Frontal cortex (tissue), 4 donors: ENCODE measurements around the gene ITGB1. TPM values are rescaled to one million over a fixed set of nuclear protein-coding genes. Genes with fewer than 3 reads are reported as not detected.
"Not testable (repeated sequence)": the region's sequence is repeated elsewhere in the genome, so short reads cannot be mapped to it uniquely, and the experiment has no call there.

Experiments used
- DNase-seq, 2 donors: peaks; one replicate each; pipeline ENCODE4 v3.0.0; 2012; ENCODE audit warnings: low spot score in 2 of 2
- FAIRE-seq: peaks from 2 replicates; lab custom pipeline; 2012; peaks lifted over from hg19 to GRCh38; lab: Jason Lieb, UNC
- total RNA-seq: library from RNA; depleted of rRNA; stranded (reverse); fragments of >200 nt; gene quantifications from one replicate; pipeline ENCODE4 v1.2.3, GENCODE V29; 2014
- donor health status: control.
- donor health status: control.
- donor health status: control.

The ITGB1 gene
- total RNA-seq, 1 donor from 2014 or later: 110 TPM

DNA sequence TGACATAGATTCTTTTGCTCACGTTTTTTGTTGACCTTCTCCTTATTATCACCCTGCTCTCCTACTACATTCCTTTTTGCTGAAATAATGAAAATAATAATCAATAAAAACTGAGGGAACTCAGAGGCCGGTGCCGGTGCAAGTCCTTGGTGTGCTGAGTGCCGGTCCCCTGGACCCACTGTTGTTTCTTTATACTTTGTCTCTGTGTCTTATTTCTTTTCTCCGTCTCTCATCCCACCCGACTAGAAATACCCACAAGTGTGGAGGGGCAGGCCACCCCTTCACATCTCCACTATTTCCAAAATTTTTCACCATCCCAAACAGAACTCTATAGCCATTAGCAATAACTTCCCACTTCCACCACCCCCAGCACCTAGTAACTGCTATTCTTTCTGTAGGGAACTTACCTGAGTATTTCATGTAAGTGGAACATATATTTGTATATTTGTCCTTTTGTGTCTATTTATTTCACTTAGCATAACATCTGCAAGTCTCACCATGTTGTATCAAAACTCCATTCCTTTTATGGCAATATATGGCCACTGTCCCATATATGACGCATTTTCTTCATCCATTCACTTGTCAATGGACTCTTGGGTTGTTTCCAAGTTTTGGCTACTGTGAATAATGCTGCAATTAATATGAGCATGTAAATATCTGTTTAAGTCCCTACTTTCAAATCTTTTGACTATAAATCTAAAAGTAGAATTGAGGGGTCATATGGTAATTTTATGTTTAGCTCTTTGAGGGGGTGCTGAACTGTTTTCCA, 62.6 kb downstream of the ITGB1 start:
- not testable (repeated sequence) for DNase-seq, FAIRE-seq

DNA sequence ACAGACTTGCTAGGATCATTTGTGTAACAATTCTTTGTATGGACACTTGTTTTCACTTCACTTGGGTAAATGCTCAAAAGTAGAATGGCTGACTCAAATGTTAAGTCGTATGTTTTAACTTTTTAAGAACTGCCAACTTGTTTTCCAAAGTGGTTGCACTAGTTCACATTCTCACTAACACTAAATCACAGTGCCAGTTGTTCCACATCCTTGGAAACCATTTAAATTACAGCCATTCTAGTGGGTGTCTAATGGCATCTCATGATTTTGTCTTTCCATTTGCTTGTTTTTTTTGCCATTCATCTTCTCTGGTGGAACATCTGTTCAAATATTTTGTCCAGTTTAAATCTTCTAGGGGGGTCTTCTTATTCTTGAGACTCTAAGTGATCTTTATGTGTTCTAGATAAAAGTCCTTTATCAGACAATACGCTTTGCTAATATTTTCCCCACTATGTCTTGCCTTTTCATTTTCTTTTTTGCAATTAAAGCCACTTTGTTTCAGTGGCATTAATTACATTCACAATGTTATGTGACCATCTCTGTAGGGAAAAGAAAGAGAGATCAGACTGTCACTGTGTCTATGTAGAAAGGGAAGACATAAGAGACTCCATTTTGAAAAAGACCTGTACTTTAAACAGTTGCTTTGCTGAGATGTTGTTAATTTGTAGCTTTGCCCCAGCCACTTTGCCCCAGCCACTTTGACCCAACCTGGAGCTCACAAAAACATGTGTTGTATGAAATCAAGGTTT, 63.9 kb downstream of the ITGB1 start:
- FAIRE-seq (no peak), DNase-seq (no peak)

DNA sequence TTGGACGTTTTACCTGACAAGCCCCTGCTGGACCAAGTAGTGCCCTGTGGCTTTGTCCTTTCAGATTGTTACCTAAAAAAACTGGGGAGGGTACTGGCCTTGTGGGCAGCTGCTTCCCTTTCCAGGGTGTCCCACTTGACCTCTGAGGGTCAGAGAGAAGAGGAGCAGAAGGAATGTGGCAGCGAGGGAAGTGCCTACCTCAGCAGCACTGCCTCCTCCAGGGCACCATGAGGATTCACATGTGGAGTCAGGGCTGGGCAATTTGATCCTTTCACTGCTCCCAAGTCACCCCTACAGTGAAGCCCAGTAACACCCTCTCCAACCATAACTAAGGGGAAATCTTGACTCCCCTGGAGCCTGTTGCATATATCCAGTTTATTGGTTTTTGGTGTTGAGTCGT, 64.6 kb downstream of the ITGB1 start:
- no peak for DNase-seq
- FAIRE-seq: no peak

DNA sequence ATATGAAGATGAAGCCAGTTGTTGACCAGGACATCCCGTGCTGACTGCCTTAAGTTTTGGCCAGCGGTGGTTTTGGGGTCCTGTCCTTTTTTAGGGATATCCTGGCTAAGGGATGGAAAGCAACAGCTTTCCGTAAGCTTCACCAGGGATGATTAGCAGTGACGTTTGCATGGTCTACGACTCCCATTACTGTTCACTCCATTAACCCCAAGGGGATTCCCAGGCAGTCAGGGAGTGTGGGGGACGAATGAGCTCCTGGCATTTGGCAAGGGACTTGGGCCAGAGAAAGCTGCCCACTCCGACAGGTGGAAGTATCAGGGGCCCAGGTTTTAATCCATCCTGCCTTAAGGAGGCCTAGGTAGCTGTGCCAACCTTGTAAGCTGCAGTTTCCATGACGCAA, 66.8 kb downstream of the ITGB1 start:
- FAIRE-seq: no peak
- no peak for DNase-seq

DNA sequence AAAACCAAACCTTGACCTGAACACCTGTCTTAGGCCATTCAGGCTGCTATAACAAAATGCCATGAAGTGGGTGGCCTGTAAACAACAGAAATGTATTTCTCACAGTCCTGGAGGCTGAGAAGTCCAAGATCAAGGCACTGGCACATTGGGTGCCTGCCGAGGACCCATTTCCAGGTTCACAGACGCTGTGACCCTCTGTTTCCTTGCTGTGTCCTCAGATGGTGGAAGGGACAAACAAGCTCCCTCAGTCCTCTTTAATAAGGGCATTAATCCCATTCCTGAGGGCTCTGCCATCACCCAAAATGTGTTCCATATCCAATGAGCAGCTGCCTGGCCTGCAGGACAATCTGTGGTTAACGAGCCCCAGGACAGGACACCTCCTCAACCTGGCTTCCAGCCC, 67.6 kb downstream of the ITGB1 start:
- FAIRE-seq: no peak
- DNase-seq: no peak

DNA sequence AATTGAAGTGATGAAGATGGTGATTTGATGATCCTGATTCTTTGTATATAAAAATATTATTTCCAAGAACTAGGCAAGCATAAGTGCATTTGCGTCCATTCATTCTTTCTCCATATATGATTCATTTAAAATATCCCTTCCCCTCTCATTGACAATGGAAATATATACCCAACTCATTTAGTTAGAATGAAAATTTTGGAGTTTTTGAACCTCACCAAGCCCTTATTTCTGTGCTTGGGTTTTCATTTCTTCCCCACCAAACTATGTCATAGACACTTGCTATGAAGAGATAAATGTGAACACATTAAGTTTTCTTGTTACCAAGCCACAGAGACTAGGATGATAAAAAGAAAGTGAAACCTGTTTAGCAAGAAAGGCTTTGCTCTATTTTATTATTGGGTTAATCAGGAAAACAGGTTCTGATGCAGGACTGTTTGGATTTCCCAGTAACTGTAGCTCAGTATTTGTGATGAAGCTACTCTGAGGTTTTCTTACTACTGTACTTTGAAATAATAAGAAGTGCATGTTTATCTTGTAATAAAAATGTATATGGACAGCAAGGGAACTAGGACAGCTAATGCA, 68.3 kb downstream of the ITGB1 start:
- FAIRE-seq: no peak
- no peak for DNase-seq

DNA sequence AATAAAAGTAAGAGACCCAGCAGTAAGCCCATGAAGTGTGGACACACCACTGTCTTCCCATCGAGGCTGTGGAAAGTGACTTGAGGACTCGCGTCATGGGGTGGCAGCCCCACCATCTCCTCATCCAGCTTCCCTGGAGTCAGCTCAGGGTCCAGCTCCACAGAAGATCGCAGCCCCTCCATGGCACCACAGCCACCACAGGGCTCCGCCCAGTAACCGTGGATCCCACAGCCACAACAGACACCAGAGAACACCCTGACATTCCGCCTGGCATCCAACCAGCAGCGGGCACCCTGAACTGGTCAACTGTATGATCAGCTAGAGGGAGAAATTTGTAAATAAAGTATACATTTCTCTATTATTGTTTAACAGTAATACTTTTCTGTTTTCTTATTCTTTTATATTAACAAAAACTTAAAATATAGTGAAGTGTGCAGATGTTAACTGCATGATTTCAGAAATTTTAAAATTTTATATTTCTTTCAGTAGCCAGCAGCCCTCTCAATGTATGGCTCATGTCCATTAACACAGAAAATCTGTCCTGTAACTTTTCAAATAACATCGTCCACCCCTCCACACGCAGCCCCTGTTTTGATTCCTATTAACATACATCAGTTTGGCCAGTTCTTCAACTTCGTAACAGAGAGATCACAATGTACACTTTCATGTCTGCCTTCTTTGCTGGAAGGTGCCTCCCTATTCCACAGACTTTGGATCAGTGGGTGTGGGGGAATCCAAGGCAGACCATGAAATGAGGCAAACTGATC, 69.7 kb downstream of the ITGB1 start:
- FAIRE-seq (no peak), DNase-seq (no peak)

DNA sequence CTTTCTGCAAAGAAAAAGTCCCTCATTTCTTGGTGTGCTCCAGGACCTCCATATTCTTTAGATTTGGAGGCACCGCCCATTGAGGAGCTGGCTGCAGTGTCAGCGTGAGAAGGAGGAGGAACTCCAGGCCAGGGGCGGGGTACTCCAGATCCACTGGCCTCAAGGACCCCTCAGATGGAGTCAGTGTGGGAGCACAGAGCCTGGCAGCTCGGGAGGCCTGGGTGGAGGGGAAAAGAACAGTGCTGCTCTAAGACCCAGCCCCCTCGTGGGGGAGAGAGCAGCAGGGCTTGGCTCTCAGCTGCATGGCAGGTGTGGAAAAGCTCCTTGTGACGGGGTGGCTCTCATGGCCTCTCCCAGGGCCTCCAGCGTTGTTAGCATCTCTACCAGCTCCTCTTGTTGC, 70.5 kb downstream of the ITGB1 start:
- no peak for FAIRE-seq
- no peak for DNase-seq

DNA sequence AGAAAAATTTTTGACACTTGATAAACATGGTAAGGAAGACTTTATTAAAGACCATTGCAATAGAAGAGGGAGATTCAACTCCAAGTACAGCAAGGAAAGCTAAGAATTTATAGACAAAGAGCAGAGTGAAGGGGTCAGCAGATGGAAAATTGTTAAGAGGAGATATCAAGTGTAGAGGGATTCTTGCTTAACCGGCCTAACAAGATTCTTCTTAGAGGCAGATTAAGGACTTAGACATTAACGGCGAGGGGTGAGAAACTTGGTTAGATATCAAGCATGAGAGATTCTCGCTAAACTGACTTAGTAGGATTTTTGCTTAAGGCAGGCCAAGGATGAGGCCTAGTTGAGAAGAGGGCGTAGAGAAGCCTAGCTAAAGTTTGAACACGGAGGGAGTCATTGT, 76.0 kb downstream of the ITGB1 start:
- no peak for FAIRE-seq

DNA sequence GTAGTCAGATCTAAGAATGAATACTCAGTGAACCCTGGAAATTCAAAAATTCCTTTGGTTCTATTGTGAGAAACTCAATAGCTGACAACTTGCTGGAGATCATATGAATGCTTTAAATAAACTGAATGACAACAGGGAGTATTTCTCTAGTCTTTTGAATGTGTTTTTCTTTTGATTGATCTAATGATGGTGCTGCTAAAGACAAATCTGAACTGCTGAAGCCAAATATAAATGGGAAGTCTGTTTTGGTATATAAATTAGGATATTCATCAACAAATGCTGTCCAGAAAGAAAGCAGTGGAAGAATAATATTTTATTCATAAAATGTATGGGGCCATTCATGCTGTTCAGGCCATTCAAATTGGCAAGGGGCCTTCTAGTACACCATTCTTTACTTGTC, 79.4 kb downstream of the ITGB1 start:
- FAIRE-seq (no peak), DNase-seq (no peak)

More for the DNA sequence above, 76.0 kb downstream of the ITGB1 start:
- DNase-seq: no peak

DNA sequence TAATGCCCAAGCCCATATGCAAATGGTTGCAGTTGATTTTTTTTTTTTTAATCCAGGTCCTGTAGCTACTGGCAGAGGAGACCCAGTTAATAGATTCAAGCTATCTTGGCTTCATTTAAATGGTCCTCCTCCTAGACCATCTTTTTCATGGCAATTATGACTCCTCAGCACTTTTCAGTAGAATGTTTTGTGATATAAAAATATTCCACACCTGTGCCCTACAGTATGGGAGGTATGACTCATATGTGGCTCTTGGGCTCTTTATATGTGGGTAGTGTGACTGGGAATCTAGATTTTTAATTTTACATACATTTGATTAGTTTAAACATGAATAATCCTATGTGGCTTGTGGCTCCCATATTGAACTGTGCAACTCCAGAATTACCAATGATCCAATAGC, 80.1 kb downstream of the ITGB1 start:
- FAIRE-seq: no peak
- DNase-seq: no peak

DNA sequence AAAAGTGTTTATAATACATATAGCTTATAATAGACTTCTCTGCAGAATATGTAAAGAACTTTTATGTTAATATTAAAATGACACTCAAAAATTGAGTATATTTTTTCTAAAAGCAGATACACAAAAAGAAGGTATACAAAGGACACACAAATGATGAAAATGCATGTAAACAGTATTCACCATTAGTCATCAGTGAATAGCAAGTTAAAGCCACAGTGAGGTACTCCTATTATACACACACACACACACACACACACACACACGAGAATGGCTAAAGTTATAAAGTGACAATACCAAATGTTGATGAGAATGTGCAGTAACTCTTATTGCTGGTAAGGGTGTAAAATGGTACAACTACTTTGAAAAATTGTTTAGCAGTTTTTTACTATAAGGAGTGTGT, 92.9 kb downstream of the ITGB1 start:
- DNase-seq (no peak), FAIRE-seq (no peak)

DNA sequence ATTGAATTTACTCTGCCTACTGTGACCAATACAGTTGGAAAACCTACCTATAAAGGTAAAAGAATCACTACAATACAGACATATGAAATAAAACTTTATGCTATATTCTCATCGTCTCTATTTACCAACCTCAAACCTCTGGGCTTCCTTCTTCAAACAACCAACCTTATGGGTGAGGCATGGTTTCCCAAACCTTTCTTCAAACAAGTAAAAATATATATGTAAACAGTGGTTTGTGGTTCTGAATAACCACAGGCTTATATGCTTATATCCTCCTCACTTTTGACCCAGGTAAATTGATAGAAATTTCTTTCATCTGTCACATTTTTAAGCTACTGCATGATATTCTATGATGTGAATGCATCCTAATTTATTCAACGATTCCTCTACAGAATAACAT, 103.6 kb downstream of the ITGB1 start:
- FAIRE-seq (no peak), DNase-seq (no peak)

DNA sequence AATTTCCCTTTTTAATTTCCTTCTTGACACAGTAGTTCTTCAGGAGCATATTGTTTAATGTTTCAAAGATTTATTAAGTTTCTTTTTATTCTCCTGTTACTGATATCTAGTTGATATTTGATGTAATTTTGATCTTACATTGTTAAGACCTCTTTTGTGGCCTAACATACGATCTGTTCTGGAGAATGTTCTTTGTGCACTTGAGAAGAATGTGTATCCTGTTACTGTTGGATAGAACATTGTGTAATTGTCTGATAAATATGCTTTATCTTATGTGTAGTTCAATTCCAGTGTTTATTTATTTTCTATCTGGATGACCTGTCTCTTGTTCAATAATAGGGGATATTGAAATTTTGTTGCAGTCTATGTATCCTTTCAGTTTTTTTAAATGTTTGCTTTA, 106.7 kb downstream of the ITGB1 start:
- no peak for FAIRE-seq
- DNase-seq: no peak
